H9 (cell line): Measurements from ENCODE around the gene AREG. TPM values are rescaled to one million over a fixed set of nuclear protein-coding genes. Genes with fewer than 3 reads are reported as not detected.

Experiments
- DNase-seq: peaks from one replicate; pipeline ENCODE4 v3.0.0-alpha.2; 2017
- H2AFZ ChIP-seq: one replicate; pipeline ENCODE4 v1.6.1; 2013; ENCODE audit warnings: mild to moderate bottlenecking, low read length, control low read depth, moderate library complexity
- H2AK5ac ChIP-seq: 2 replicates; pipeline ENCODE4 v1.6.1; 2013; ENCODE audit warnings: low read length, control low read depth, mixed read lengths; ENCODE audit not compliant: insufficient read length
- H2BK120ac ChIP-seq: one replicate; pipeline ENCODE4 v1.6.1; 2013; ENCODE audit warnings: low read depth, mild to moderate bottlenecking, low read length, control low read depth, inconsistent platforms; ENCODE audit not compliant: poor library complexity, severe bottlenecking
- H2BK12ac ChIP-seq: 2 replicates; pipeline ENCODE4 v1.6.1; 2013; ENCODE audit warnings: low read length, control low read depth, mixed read lengths, low read depth; ENCODE audit not compliant: insufficient read length
- H2BK15ac ChIP-seq: 2 replicates; pipeline ENCODE4 v1.6.1; 2013; ENCODE audit warnings: low read depth, low read length, control low read depth
- H2BK20ac ChIP-seq: one replicate; pipeline ENCODE4 v1.6.1; 2013; ENCODE audit warnings: low read depth, mild to moderate bottlenecking, low read length, control low read depth, inconsistent platforms; ENCODE audit not compliant: poor library complexity, severe bottlenecking
- H2BK5ac ChIP-seq: 2 replicates; pipeline ENCODE4 v1.6.1; 2013; ENCODE audit warnings: low read length, control low read depth, mixed read lengths; ENCODE audit not compliant: insufficient read length
- H3K14ac ChIP-seq: 2 replicates; pipeline ENCODE4 v1.6.1; 2013; ENCODE audit warnings: low read length, control low read depth; ENCODE audit not compliant: insufficient read depth
- H3K18ac ChIP-seq: 2 replicates; pipeline ENCODE4 v1.6.1; 2013; ENCODE audit warnings: low read depth, mild to moderate bottlenecking, mixed read lengths, low read length, control low read depth; ENCODE audit not compliant: insufficient read length
- H3K23ac ChIP-seq: 2 replicates; pipeline ENCODE4 v1.6.1; 2013; ENCODE audit warnings: low read length, control low read depth, mixed read lengths, low read depth; ENCODE audit not compliant: insufficient read length
- H3K23me2 ChIP-seq: 2 replicates; pipeline ENCODE4 v1.6.1; 2013; ENCODE audit warnings: low read depth, mild to moderate bottlenecking, mixed read lengths, low read length, control low read depth; ENCODE audit not compliant: insufficient read length, poor library complexity, severe bottlenecking
- H3K27ac ChIP-seq: 2 replicates; pipeline ENCODE4 v1.5.1; 2013; ENCODE audit warnings: low read length, control low read depth, mixed read lengths, low read depth; ENCODE audit not compliant: insufficient read length
- H3K27me3 ChIP-seq: 2 replicates; pipeline ENCODE4 v1.6.1; 2013; ENCODE audit warnings: low read length, control low read depth, inconsistent platforms; ENCODE audit not compliant: insufficient read depth
- H3K4ac ChIP-seq: 2 replicates; pipeline ENCODE4 v1.6.1; 2013; ENCODE audit warnings: low read depth, mild to moderate bottlenecking, control low read depth, inconsistent platforms, low read length, moderate library complexity
- H3K4me1 ChIP-seq: 2 replicates; pipeline ENCODE4 v1.6.1; 2013; ENCODE audit warnings: low read length, control low read depth, inconsistent platforms; ENCODE audit not compliant: insufficient read depth
- H3K4me2 ChIP-seq: 2 replicates; pipeline ENCODE4 v1.6.1; 2013; ENCODE audit warnings: low read length, control low read depth, mixed read lengths; ENCODE audit not compliant: insufficient read length, insufficient read depth
- H3K56ac ChIP-seq: 2 replicates; pipeline ENCODE4 v1.6.1; 2013; ENCODE audit warnings: low read depth, mild to moderate bottlenecking, mixed read lengths, low read length, control low read depth; ENCODE audit not compliant: insufficient read length
- H3K79me1 ChIP-seq: 2 replicates; pipeline ENCODE4 v1.6.1; 2013; ENCODE audit warnings: low read depth, mild to moderate bottlenecking, moderate library complexity, low read length, control low read depth, inconsistent platforms; ENCODE audit not compliant: insufficient read depth, poor library complexity, severe bottlenecking
- H3K79me2 ChIP-seq: 2 replicates; pipeline ENCODE4 v1.6.1; 2013; ENCODE audit warnings: low read length, control low read depth, inconsistent platforms; ENCODE audit not compliant: insufficient read depth
- H3K9ac ChIP-seq: 2 replicates; pipeline ENCODE4 v1.6.1; 2013; ENCODE audit warnings: low read length, control low read depth, mixed read lengths; ENCODE audit not compliant: insufficient read length; ENCODE audit errors: extremely low read depth
- H3K9me3 ChIP-seq: one replicate; pipeline ENCODE4 v1.6.1; 2013; ENCODE audit warnings: low read depth, low read length, inconsistent platforms; ENCODE audit not compliant: control insufficient read depth
- H3T11ph ChIP-seq: one replicate; pipeline ENCODE4 v1.6.1; 2013; ENCODE audit warnings: mild to moderate bottlenecking, low read length, control low read depth, inconsistent platforms
- H4K20me1 ChIP-seq: one replicate; pipeline ENCODE4 v1.6.1; 2013; ENCODE audit not compliant: control insufficient read depth, insufficient read length, insufficient read depth
- H4K5ac ChIP-seq: 2 replicates; pipeline ENCODE4 v1.6.1; 2013; ENCODE audit warnings: low read depth, mild to moderate bottlenecking, mixed read lengths, low read length, control low read depth; ENCODE audit not compliant: insufficient read length
- H4K8ac ChIP-seq: replicated peaks from 2 replicates; pipeline ENCODE4 v1.6.1; 2013; ENCODE audit warnings: low read length, control low read depth, mixed read lengths, low read depth; ENCODE audit not compliant: insufficient read length
- H4K91ac ChIP-seq: 2 replicates; pipeline ENCODE4 v1.6.1; 2013; ENCODE audit warnings: low read depth, mild to moderate bottlenecking, moderate library complexity, mixed read lengths, low read length, control low read depth; ENCODE audit not compliant: insufficient read length
- H3K27ac Mint-ChIP-seq, 3 experiments: 2 replicates in 2 of 3; 3 replicates in 1 of 3; pipeline ENCODE4 v1.8.0; 2020 to 2021; ENCODE audit warnings: mixed read lengths in 3 of 3, mild to moderate bottlenecking in 1 of 3, moderate library complexity in 1 of 3
- H3K27me3 Mint-ChIP-seq: 2 replicates; pipeline ENCODE4 v1.8.0; 2021; ENCODE audit warnings: low read depth, mild to moderate bottlenecking, moderate library complexity, mixed read lengths
- H3K36me3 Mint-ChIP-seq, 3 experiments: 2 replicates in 2 of 3; 3 replicates in 1 of 3; pipeline ENCODE4 v1.8.0; 2020 to 2021; ENCODE audit warnings: low read depth in 3 of 3, mixed read lengths in 3 of 3; ENCODE audit not compliant: insufficient read depth in 1 of 3
- H3K4me1 Mint-ChIP-seq, 2 experiments: 2 replicates each; pipeline ENCODE4 v1.8.0; 2020; ENCODE audit warnings: mixed read lengths in 2 of 2
- H3K4me3 Mint-ChIP-seq, 2 experiments: 2 replicates in 1 of 2; 3 replicates in 1 of 2; pipeline ENCODE4 v1.8.0; 2020 to 2021; ENCODE audit warnings: mild to moderate bottlenecking in 2 of 2, mixed read lengths in 2 of 2, moderate library complexity in 1 of 2
- H3K9me3 Mint-ChIP-seq, 2 experiments: 2 replicates in 1 of 2; 3 replicates in 1 of 2; pipeline ENCODE4 v1.8.0; 2020; ENCODE audit warnings: mild to moderate bottlenecking in 2 of 2, mixed read lengths in 2 of 2, moderate library complexity in 1 of 2
- WGBS: extraction: QIAGEN DNeasy Blood & Tissue Kit; methylation state at CpG from one replicate; pipeline ENCODE4 v1.1.7; 2013; ENCODE audit warnings: missing lambda C conversion rate, low lambda C conversion rate, mixed read lengths; ENCODE audit not compliant: insufficient read length; ENCODE audit errors: extremely low coverage; 5-methylcytosine and 5-hydroxymethylcytosine counted together
- total RNA-seq: library from RNA; stranded (reverse); gene quantifications from 2 replicates; pipeline ENCODE4 v1.2.1, GENCODE V29; 2021
- TF ChIP-seq, protein P1 (sequence below): fragments of 200-600 bp; sonication (generic); conservative IDR thresholded peaks from 3 replicates; pipeline ENCODE4 v1.8.0; 2021; ENCODE audit warnings: antibody characterized with exemption, mild to moderate bottlenecking

The AREG gene
- total RNA-seq, 1 experiment from 2014 or later, result 0.28 TPM

DNA sequence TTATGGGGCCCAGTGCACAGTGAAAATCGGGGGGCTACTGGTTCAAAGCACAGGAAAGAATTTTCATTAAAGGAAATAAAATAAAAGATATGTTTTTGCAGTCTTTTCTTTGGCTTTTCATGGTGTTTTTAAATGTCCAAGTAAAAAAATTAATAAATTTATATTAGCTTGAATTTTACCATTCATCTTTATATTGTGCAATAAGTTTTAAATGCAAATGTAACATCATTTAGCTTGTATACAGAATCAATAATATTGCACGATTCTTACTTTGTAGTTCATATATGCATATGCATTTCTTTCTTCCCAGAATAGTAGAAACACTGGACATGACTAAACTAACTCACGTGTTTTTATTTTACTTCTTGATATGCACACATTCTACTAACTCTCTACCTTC, 31.0 kb downstream of the AREG start:
- H3K4me3 Mint-ChIP-seq, result no peak overlapping the region
- Histone ChIP-seq H3K27me3 (no peaks in the 10 kb centered on the region), H2BK5ac (no peak overlapping the region), H4K5ac (no peak overlapping the region), H2AK5ac (no peak overlapping the region), H3K9me3 (no peaks in the 10 kb centered on the region), H3K27ac (no peak overlapping the region), H2BK12ac (no peak overlapping the region), H2AFZ (no peak overlapping the region), H2BK15ac (no peak overlapping the region), H2BK120ac (no peak overlapping the region), H4K8ac (no peak overlapping the region), H2BK20ac (no peak overlapping the region), H3K4ac (no peak overlapping the region), H3K79me2 (no peaks in the 10 kb centered on the region), H3K4me1 (no peaks in the 10 kb centered on the region), H4K20me1 (no peaks in the 10 kb centered on the region), H3T11ph (no peak overlapping the region), H3K14ac (no peak overlapping the region), H3K56ac (no peak overlapping the region), H3K23me2 (no peaks in the 10 kb centered on the region), H3K9ac (no peak overlapping the region), H4K91ac (no peak overlapping the region), H3K79me1 (no peaks in the 10 kb centered on the region), H3K4me2 (no peak overlapping the region), H3K23ac (no peak overlapping the region), H3K18ac (no peak overlapping the region)
- H3K36me3 Mint-ChIP-seq, result no peaks in the 10 kb centered on the region
- H3K9me3 Mint-ChIP-seq, result no peaks in the 10 kb centered on the region
- H3K4me1 Mint-ChIP-seq, result peaks cover 2 to 5% of the 10 kb centered on the region in 2 experiments; a peak in 3 of 4 replicates
- H3K27ac Mint-ChIP-seq, result no peak overlapping the region
- DNase-seq, result no peak
- TF ChIP-seq, protein P1, sequence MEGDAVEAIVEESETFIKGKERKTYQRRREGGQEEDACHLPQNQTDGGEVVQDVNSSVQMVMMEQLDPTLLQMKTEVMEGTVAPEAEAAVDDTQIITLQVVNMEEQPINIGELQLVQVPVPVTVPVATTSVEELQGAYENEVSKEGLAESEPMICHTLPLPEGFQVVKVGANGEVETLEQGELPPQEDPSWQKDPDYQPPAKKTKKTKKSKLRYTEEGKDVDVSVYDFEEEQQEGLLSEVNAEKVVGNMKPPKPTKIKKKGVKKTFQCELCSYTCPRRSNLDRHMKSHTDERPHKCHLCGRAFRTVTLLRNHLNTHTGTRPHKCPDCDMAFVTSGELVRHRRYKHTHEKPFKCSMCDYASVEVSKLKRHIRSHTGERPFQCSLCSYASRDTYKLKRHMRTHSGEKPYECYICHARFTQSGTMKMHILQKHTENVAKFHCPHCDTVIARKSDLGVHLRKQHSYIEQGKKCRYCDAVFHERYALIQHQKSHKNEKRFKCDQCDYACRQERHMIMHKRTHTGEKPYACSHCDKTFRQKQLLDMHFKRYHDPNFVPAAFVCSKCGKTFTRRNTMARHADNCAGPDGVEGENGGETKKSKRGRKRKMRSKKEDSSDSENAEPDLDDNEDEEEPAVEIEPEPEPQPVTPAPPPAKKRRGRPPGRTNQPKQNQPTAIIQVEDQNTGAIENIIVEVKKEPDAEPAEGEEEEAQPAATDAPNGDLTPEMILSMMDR, result no peak
- no peaks in the 10 kb centered on the region for H3K27me3 Mint-ChIP-seq
- WGBS, result no CpG with 5 or more reads among the region's 3 CpGs
